Loucy (cell line): ENCODE data around the gene GSDMA.

Source experiments
- H2AFZ ChIP-seq: fragments of 200-600 bp; sonication (generic); 2 replicates; pipeline ENCODE4 v1.6.0; 2016; ENCODE audit warnings: antibody characterized with exemption, mild to moderate bottlenecking, low read length, moderate library complexity
- H3F3A ChIP-seq: fragments of 200-600 bp; 2 replicates; pipeline ENCODE4 v1.6.0; 2016; ENCODE audit warnings: antibody characterized with exemption, low read depth, mild to moderate bottlenecking
- H3K27me3 ChIP-seq: fragments of 200-600 bp; sonication (generic); 2 replicates; pipeline ENCODE4 v1.6.1; 2014; ENCODE audit warnings: low read length, mild to moderate bottlenecking; ENCODE audit not compliant: insufficient read depth, poor library complexity, severe bottlenecking
- H3K36me3 ChIP-seq: fragments of 200-600 bp; sonication (generic); 2 replicates; pipeline ENCODE4 v1.6.1; 2016; ENCODE audit warnings: low read length; ENCODE audit not compliant: insufficient read depth
- H3K4me1 ChIP-seq: fragments of 200-600 bp; sonication (generic); 2 replicates; pipeline ENCODE4 v1.5.1; 2014; ENCODE audit warnings: low read length, mild to moderate bottlenecking; ENCODE audit not compliant: insufficient read depth, poor library complexity, severe bottlenecking
- H3K4me2 ChIP-seq: fragments of 200-600 bp; sonication (generic); 2 replicates; pipeline ENCODE4 v1.6.0; 2014; ENCODE audit warnings: antibody characterized with exemption, low read length, low read depth, mild to moderate bottlenecking; ENCODE audit not compliant: poor library complexity, severe bottlenecking
- H3K4me3 ChIP-seq: fragments of 200-600 bp; sonication (generic); 2 replicates; pipeline ENCODE4 v1.5.1; 2014; ENCODE audit warnings: low read length, mild to moderate bottlenecking, mixed read lengths; ENCODE audit not compliant: poor library complexity, severe bottlenecking
- H3K79me2 ChIP-seq: fragments of 200-600 bp; sonication (generic); 2 replicates; pipeline ENCODE4 v1.6.1; 2014; ENCODE audit warnings: low read length; ENCODE audit not compliant: insufficient read depth
- H3K9ac ChIP-seq: fragments of 200-600 bp; sonication (generic); 2 replicates; pipeline ENCODE4 v1.6.0; 2014; ENCODE audit warnings: mild to moderate bottlenecking, low read depth, low read length, moderate library complexity; ENCODE audit not compliant: poor library complexity, severe bottlenecking
- H3K9me2 ChIP-seq: fragments of 200-600 bp; sonication (generic); replicated peaks from 2 replicates; pipeline ENCODE4 v1.6.1; 2016; ENCODE audit warnings: low read depth, low read length, mixed read lengths
- H3K9me3 ChIP-seq: fragments of 200-600 bp; sonication (generic); 2 replicates; pipeline ENCODE4 v1.6.1; 2014; ENCODE audit warnings: mild to moderate bottlenecking, antibody characterized with exemption, low read length, low read depth; ENCODE audit not compliant: insufficient read depth
- H4K20me1 ChIP-seq: fragments of 200-600 bp; sonication (generic); 2 replicates; pipeline ENCODE4 v1.6.0; 2014; ENCODE audit warnings: antibody characterized with exemption, low read length, mild to moderate bottlenecking; ENCODE audit not compliant: insufficient read depth, poor library complexity, severe bottlenecking
- EZH2phosphoT487 ChIP-seq: fragments of 200-600 bp; IDR thresholded peaks from 2 replicates; pipeline ENCODE4 v1.6.1; 2018; ENCODE audit warnings: antibody characterized with exemption, mild to moderate bottlenecking, moderate library complexity, borderline replicate concordance
- TF ChIP-seq, protein P1 (sequence below): fragments of 200-600 bp; sonication (generic); conservative IDR thresholded peaks from 2 replicates; pipeline ENCODE4 v1.5.1; 2014; ENCODE audit warnings: mild to moderate bottlenecking, antibody characterized with exemption, low read length

GSDMA gene

DNA sequence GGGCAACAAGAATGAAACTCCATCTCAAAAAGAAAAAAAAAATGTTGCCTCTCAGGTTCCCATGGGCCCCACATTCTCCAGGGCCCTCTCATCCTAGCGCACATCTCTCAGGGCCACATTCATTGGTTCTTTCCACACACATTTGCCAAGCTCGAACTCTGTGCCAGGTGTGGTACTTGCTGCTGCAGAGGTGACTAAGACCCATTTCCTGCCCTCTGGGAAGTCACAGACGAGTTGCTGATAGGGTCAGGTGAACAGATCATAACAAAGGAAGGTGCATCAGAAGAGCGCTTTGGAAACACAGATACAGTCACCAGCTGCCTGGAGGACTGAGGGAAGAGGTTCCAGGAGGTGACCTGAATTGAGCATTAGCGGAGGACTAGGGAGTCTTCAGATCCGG lies 1.0 kb downstream of the GSDMA start:
- Histone ChIP-seq H4K20me1 (no peaks in the 10 kb centered on the region), H3K79me2 (no peaks in the 10 kb centered on the region), H3K4me1 (no peaks in the 10 kb centered on the region), H3K9me3 (no peaks in the 10 kb centered on the region), H3K9ac (no peak overlapping the region), H3K9me2 (no peaks in the 10 kb centered on the region), H2AFZ (no peak overlapping the region), H3K36me3 (no peaks in the 10 kb centered on the region), H3K4me3 (no peak overlapping the region), H3K4me2 (no peak overlapping the region), H3F3A (no peaks in the 10 kb centered on the region), H3K27me3 (no peaks in the 10 kb centered on the region)
- TF ChIP-seq EZH2phosphoT487, result no peak
- TF ChIP-seq, protein P1, sequence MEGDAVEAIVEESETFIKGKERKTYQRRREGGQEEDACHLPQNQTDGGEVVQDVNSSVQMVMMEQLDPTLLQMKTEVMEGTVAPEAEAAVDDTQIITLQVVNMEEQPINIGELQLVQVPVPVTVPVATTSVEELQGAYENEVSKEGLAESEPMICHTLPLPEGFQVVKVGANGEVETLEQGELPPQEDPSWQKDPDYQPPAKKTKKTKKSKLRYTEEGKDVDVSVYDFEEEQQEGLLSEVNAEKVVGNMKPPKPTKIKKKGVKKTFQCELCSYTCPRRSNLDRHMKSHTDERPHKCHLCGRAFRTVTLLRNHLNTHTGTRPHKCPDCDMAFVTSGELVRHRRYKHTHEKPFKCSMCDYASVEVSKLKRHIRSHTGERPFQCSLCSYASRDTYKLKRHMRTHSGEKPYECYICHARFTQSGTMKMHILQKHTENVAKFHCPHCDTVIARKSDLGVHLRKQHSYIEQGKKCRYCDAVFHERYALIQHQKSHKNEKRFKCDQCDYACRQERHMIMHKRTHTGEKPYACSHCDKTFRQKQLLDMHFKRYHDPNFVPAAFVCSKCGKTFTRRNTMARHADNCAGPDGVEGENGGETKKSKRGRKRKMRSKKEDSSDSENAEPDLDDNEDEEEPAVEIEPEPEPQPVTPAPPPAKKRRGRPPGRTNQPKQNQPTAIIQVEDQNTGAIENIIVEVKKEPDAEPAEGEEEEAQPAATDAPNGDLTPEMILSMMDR, result no peak

DNA sequence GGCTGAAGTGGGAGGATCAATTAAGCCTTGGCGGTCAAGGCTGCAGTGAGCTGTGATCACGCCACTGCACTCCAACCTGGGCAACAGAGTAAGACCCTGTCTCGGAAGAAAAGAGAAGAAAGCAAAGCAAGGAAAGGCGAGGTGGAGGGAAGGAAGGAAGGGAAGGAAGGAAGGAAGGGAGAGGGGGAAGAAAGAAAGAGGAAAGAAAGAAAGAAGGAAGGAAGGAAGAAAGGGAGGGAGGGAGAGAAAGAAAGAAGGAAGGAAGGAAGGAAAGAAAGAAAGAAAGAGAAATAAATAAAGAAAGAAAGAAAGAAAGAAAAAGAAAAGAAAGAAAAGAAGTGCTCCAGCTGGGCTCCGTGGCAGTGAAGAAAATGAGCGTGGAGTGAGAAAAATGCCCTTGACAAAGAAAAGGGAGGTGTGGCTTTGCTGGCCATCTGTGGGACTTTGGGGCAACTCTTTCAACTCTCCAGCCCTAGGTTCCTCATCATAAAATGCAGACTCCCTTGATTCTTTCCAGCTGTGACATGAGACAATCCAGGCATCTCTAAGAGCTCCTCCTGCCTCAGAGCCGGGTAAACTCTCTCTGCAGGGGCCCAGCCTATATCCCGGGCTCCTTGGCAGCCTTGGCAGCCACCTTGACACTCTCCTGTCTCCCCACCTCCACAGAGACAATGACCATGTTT lies 2.4 kb downstream of the GSDMA start:
- H3K4me1 ChIP-seq, result no peaks in the 10 kb centered on the region
- H2AFZ ChIP-seq, result no peak overlapping the region
- no peaks in the 10 kb centered on the region for H3K79me2 ChIP-seq
- H3K9me2 ChIP-seq, result no peaks in the 10 kb centered on the region
- H3F3A ChIP-seq, result no peaks in the 10 kb centered on the region
- H3K4me3 ChIP-seq, result no peak overlapping the region
- no peak overlapping the region for H3K9ac ChIP-seq
- H3K27me3 ChIP-seq, result no peaks in the 10 kb centered on the region
- H3K36me3 ChIP-seq, result no peaks in the 10 kb centered on the region
- H3K9me3 ChIP-seq, result no peaks in the 10 kb centered on the region
- H4K20me1 ChIP-seq, result no peaks in the 10 kb centered on the region
- H3K4me2 ChIP-seq, result no peak overlapping the region
- no peak for TF ChIP-seq EZH2phosphoT487
- TF ChIP-seq, protein P1, result no peak

DNA sequence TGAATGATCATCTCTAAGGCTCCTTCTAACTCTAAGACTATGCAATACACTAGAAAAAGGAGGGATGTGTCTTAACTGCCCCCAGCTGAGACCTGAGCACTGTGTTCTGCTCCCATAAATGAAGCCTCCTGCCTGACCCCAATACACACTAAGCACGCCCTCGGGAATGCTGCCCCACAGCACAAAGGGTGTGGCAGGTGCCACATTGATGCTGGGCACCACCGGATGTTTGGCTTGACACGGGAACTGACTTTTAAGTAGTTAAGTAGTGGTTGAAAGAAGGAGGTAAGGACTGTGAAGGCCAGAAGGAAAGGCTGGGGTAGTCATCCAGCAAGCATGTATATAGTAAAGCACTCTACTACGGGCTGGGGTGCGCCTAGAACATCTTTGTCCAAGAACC lies 4.0 kb downstream of the GSDMA start:
- H3K4me2 ChIP-seq, result no peak overlapping the region
- no peaks in the 10 kb centered on the region for H3K27me3 ChIP-seq
- H3K9me3 ChIP-seq, result no peaks in the 10 kb centered on the region
- no peak overlapping the region for H2AFZ ChIP-seq
- no peaks in the 10 kb centered on the region for H4K20me1 ChIP-seq
- H3F3A ChIP-seq, result no peaks in the 10 kb centered on the region
- no peak overlapping the region for H3K9ac ChIP-seq
- H3K9me2 ChIP-seq, result no peaks in the 10 kb centered on the region
- H3K4me1 ChIP-seq, result no peaks in the 10 kb centered on the region
- no peaks in the 10 kb centered on the region for H3K36me3 ChIP-seq
- TF ChIP-seq EZH2phosphoT487, result no peak
- TF ChIP-seq, protein P1, result no peak
- no peaks in the 10 kb centered on the region for H3K79me2 ChIP-seq
- no peak overlapping the region for H3K4me3 ChIP-seq
